ENCODE results near the gene FAM3B. TPM values are rescaled to one million over a fixed set of nuclear protein-coding genes. Genes with fewer than 3 reads are reported as not detected.

FAM3B gene
- total RNA-seq, 2 donors from 2014 or later, result 2.1 to 3.1 TPM

GRCh38 chr21:41390043-41390639, 73.5 kb downstream of the FAM3B start:
- H3K4me3 ChIP-seq (ENCODE audit: low read length), result no peak overlapping the region
- H3K27me3 Mint-ChIP-seq (ENCODE audit: insufficient read depth), result no peaks in the 10 kb centered on the region
- no peaks in the 10 kb centered on the region for H3K4me1 Mint-ChIP-seq
- no peak overlapping the region for H3K27ac ChIP-seq (ENCODE audit: low read depth, low read length)
- DNase-seq, result peak; percentile 19
- H3K27ac Mint-ChIP-seq, result no peak overlapping the region
- peaks cover 3% of the 10 kb centered on the region for H3K9me3 Mint-ChIP-seq
- H3K9me3 ChIP-seq (ENCODE audit: control insufficient read depth, low read length), result no peaks in the 10 kb centered on the region
- no peak overlapping the region for H3K4me3 Mint-ChIP-seq
- H3K9ac ChIP-seq (ENCODE audit: extremely low read depth, low read length, poor library complexity, severe bottlenecking), result no peak overlapping the region
- H3K36me3 Mint-ChIP-seq (ENCODE audit: low read depth), result no peaks in the 10 kb centered on the region
- TF ChIP-seq CTCF (conservative IDR thresholded peaks at IDR 0.05), result no peak
- H3K36me3 ChIP-seq (ENCODE audit: control insufficient read depth, insufficient read depth, low read length), result no peaks in the 10 kb centered on the region
- no peaks in the 10 kb centered on the region for H3K27me3 ChIP-seq (ENCODE audit: control insufficient read depth, insufficient read depth, low read length, poor library complexity, severe bottlenecking)
- WGBS, 2 experiments (ENCODE audit: insufficient coverage in 1 of 2, insufficient read length in 1 of 2), result 91 to 92% methylated on average over 13 to 17 of the region's 17 CpGs
- no peaks in the 10 kb centered on the region for H3K4me1 ChIP-seq (ENCODE audit: control insufficient read depth, insufficient read depth, low read length)

DNA sequence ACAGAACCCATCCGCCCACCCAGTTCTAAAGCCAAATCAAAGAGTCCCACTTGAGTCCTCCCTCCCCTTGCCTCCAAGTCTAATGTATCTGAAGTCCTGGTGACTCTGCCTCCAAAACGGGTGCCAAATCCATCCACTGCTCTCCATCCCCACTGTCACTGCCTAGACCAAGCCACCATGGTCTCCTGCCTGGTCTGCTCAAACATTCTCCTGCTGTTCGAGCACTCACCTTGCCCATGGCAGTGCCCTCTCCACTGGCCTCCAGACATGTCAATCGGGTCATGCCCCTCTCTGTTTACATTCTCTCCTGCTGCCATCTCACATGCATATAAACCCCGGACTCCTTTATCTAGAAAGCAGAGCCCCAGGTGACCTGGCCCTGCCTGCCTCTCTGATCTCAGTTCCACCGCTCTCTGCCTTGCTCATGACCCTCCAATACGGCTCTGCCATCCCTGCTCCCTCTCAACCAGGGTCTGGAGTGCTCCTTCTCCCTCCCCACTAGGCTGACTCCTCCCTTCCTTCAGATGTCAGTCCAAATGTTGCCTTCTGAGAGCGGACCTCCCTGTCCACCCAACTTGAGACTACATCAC, 77.4 kb downstream of the FAM3B start:
- WGBS, 2 experiments (ENCODE audit: insufficient coverage in 1 of 2, insufficient read length in 1 of 2), result 91 to 95% methylated on average over 4 to 8 of the region's 8 CpGs
- H3K4me1 ChIP-seq (ENCODE audit: control insufficient read depth, insufficient read depth, low read length), result no peaks in the 10 kb centered on the region
- no peaks in the 10 kb centered on the region for H3K36me3 Mint-ChIP-seq (ENCODE audit: low read depth)
- H3K36me3 ChIP-seq (ENCODE audit: control insufficient read depth, insufficient read depth, low read length), result no peaks in the 10 kb centered on the region
- H3K4me3 Mint-ChIP-seq, result no peak overlapping the region
- H3K27ac ChIP-seq (ENCODE audit: low read depth, low read length), result no peak overlapping the region
- H3K27me3 Mint-ChIP-seq (ENCODE audit: insufficient read depth), result no peaks in the 10 kb centered on the region
- no peak overlapping the region for H3K27ac Mint-ChIP-seq
- TF ChIP-seq CTCF (conservative IDR thresholded peaks at IDR 0.05), result no peak
- no peaks in the 10 kb centered on the region for H3K27me3 ChIP-seq (ENCODE audit: control insufficient read depth, insufficient read depth, low read length, poor library complexity, severe bottlenecking)
- DNase-seq, result peak; percentile 15
- no peaks in the 10 kb centered on the region for H3K9me3 Mint-ChIP-seq
- no peak overlapping the region for H3K4me3 ChIP-seq (ENCODE audit: low read length)
- no peaks in the 10 kb centered on the region for H3K9me3 ChIP-seq (ENCODE audit: control insufficient read depth, low read length)
- H3K9ac ChIP-seq (ENCODE audit: extremely low read depth, low read length, poor library complexity, severe bottlenecking), result no peak overlapping the region
- peaks cover 5% of the 10 kb centered on the region for H3K4me1 Mint-ChIP-seq

- H3K9ac ChIP-seq (ENCODE audit: extremely low read depth, low read length, poor library complexity, severe bottlenecking), result no peak overlapping the region
- H3K36me3 ChIP-seq (ENCODE audit: control insufficient read depth, insufficient read depth, low read length), result no peaks in the 10 kb centered on the region
- H3K9me3 Mint-ChIP-seq, result peaks cover 7% of the 10 kb centered on the region
- no peaks in the 10 kb centered on the region for H3K27me3 ChIP-seq (ENCODE audit: control insufficient read depth, insufficient read depth, low read length, poor library complexity, severe bottlenecking)
- WGBS, 2 experiments (ENCODE audit: insufficient coverage in 1 of 2, insufficient read length in 1 of 2), result 69 to 76% methylated on average over 4 to 7 of the region's 7 CpGs
- no peaks in the 10 kb centered on the region for H3K36me3 Mint-ChIP-seq (ENCODE audit: low read depth)
- H3K4me1 ChIP-seq (ENCODE audit: control insufficient read depth, insufficient read depth, low read length), result no peaks in the 10 kb centered on the region
- H3K4me3 ChIP-seq (ENCODE audit: low read length), result no peak overlapping the region
- H3K4me1 Mint-ChIP-seq, result peaks cover 5% of the 10 kb centered on the region
- no peak for TF ChIP-seq CTCF (conservative IDR thresholded peaks at IDR 0.05)
- DNase-seq, result peak; percentile 63
- H3K27me3 Mint-ChIP-seq (ENCODE audit: insufficient read depth), result no peaks in the 10 kb centered on the region
- no peak overlapping the region for H3K27ac Mint-ChIP-seq
- H3K27ac ChIP-seq (ENCODE audit: low read depth, low read length), result no peak overlapping the region
- H3K9me3 ChIP-seq (ENCODE audit: control insufficient read depth, low read length), result no peaks in the 10 kb centered on the region
- no peak overlapping the region for H3K4me3 Mint-ChIP-seq
Measured at GRCh38 chr21:41396558-41397075, 80.0 kb downstream of the FAM3B start.
